DOHH2 (cell line): ENCODE data around the gene GLYATL3.

ENCODE experiments used
- EZH2phosphoT487 ChIP-seq: fragments of 200-600 bp; sonication (generic); IDR thresholded peaks from 2 replicates; pipeline ENCODE4 v1.6.1; 2017; ENCODE audit warnings: borderline replicate concordance, mild to moderate bottlenecking, antibody characterized with exemption, low read length, moderate library complexity, mixed read lengths
- TF ChIP-seq, protein P1 (sequence below): fragments of 200-600 bp; sonication (generic); IDR thresholded peaks from one replicate; pipeline ENCODE4 v1.5.1; 2014; ENCODE audit warnings: antibody characterized with exemption, mild to moderate bottlenecking, low read depth, low read length; ENCODE audit not compliant: poor library complexity, severe bottlenecking

DNA sequence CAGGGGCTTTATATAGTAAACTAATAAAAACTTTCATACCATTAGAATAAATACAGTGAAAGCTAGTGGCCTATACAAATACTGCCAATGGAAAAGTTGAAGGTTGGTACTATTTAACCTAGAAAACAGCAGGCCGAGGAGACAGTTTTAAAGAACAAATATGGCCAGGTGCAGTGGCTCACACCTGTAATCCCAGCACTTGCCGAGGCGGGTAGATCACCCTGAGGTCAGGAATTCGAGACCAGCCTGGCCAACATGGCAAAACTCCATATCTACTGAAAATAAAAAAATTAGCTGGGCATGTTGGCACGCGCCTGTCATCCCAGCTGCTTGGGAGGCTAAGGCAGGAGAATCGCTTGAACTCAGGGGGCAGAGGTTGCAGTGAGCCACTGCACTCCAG, 24.8 kb downstream of the GLYATL3 start:
- TF ChIP-seq, protein P1, sequence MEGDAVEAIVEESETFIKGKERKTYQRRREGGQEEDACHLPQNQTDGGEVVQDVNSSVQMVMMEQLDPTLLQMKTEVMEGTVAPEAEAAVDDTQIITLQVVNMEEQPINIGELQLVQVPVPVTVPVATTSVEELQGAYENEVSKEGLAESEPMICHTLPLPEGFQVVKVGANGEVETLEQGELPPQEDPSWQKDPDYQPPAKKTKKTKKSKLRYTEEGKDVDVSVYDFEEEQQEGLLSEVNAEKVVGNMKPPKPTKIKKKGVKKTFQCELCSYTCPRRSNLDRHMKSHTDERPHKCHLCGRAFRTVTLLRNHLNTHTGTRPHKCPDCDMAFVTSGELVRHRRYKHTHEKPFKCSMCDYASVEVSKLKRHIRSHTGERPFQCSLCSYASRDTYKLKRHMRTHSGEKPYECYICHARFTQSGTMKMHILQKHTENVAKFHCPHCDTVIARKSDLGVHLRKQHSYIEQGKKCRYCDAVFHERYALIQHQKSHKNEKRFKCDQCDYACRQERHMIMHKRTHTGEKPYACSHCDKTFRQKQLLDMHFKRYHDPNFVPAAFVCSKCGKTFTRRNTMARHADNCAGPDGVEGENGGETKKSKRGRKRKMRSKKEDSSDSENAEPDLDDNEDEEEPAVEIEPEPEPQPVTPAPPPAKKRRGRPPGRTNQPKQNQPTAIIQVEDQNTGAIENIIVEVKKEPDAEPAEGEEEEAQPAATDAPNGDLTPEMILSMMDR, result no peak
- no peak for TF ChIP-seq EZH2phosphoT487
